ENCODE data around the gene TMEM72.

The TMEM72 gene

DNA sequence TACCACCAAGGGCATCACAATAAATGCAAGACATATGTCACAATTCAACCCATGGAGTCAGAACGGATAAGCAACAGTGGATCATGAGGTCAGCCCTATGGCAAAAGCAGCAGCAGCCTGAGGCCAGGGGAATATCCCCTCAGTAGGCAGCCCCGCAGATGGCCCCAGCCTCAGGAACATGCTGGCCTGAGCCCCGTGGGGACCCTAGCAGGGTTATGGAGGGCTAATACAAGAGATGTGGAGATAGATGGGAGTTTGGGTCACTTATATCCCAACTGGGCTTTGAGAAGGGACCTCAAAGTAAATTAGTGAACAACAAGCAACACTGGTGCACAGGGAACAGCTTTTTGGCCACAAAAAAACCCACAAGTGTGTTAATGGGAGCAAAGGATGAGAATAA, 9.1 kb downstream of the TMEM72 start:
- no peak for DNase-seq (ENCODE audit: low spot score)

DNA sequence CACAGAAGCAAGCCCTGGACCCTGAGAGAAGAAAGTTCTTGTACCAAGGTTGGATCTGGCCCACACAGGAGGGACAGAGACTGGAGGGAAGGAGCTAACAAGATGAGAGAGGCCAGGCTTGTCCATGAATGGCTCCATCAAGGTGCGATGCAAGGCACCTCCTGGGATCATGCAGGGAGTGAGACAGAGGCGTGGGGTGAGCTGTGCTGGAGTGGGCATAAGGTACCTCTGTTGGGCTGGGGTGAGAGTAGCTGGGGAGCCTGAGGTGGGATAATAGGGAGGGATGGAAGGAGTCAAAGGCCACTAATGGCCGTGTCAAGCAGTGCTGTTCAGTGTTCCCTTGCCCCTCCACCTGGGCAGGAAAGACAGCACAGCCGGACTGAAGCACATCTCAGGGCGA, 9.9 kb downstream of the TMEM72 start:
- no peak for DNase-seq (ENCODE audit: low spot score)

GRCh38 chr10:44921506-44921905, 10.4 kb downstream of the TMEM72 start:
- DNase-seq (ENCODE audit: low spot score): no peak

DNA sequence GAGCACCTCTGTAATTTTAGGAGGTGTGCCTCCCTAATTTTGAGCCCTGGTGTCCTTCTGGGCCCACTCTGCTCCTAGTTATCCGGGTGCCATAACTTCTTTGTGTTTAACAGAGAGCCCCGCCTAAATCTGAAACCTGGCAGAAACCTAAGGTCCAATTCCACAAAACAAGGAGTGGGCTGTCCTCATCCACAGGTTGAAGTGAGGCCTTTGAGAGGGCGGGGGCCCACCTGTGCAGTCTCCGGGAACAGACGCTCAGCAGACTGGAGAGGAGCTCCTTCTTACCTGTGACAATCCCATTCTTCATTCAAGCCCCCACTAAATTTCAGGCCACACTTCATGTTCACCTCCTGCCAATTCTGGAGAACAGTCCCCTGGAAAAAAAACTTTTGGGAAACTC, 10.9 kb downstream of the TMEM72 start:
- DNase-seq (ENCODE audit: low spot score): no peak

DNA sequence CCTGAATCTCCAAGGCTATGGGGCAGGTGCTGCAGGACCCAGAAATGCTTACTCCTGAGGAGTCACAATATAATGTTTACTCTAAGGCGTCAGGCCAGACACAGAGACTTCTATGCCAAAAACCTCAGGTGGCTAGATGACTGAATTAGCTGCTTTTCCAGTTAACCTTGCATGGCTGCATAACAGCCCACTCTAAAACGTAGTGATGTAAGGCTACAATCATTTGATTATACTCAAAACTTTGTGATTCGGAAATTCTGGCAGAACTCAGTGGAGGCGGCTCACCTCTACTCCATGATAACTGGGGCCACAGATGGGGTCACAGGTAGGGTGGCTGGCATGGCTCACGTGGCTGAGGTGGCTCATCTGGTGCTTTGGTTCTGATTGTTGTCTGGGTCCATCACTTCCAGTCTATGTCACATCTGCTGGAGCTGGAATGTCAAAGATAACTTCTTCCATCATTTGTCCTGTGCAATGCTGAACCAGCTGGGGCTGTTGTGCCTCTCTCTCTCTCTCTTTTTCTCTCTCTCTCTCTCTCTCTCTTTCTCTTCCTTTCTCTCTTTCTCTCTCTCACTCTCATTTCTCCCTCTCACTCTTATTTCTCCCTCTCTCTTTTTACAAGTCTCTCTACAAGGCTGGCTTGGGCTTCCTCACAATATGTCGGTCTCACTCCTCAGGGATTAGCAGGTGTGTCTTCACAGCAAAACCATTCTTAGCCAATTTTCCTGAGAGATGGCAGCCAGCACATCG, 11.8 kb downstream of the TMEM72 start:
- no peak for DNase-seq (ENCODE audit: low spot score)

GRCh38 chr10:44923611-44924010, 12.5 kb downstream of the TMEM72 start:
- DNase-seq (ENCODE audit: low spot score): no peak

- no peak for DNase-seq (ENCODE audit: low spot score)
Observed at GRCh38 chr10:44924261-44925040, 13.3 kb downstream of the TMEM72 start.

- peak; percentile 18 for DNase-seq (ENCODE audit: low spot score)
Observed at GRCh38 chr10:44925224-44925623, 14.1 kb downstream of the TMEM72 start.

- DNase-seq (ENCODE audit: low spot score): no peak
Observed at GRCh38 chr10:44925811-44926750, 14.9 kb downstream of the TMEM72 start.

DNA sequence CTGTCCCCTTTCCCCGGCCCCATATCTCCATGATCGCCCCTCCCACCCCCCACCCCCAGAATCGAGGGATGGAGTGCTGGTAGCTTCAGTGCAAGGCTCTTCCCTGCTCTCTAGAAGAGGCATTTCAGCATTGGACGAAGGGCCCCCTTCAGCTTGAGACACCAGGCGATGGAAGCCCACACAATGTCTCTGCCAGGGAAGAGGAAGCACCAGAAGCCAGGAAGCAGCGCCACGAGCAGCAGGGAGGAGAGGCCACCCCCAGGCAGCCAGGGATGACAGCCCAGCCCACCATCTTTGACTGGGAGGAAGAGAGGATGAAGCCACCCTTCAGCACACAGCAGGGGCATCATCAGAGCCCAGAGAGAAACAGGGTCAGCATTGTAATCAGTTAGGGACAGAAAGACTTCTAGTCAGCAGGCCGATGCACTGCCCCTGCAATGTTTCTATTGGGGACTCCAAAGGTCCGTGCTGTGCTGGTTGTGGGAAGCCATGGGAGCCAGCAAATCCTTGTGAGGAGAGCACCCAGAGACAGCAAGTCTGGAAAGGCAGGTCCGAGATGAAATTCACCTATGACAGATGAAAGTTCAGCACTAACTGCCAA, 15.7 kb downstream of the TMEM72 start:
- DNase-seq (ENCODE audit: low spot score): no peak

- no peak for DNase-seq (ENCODE audit: low spot score)
Observed at GRCh38 chr10:44927352-44927751, 16.2 kb downstream of the TMEM72 start.

DNA sequence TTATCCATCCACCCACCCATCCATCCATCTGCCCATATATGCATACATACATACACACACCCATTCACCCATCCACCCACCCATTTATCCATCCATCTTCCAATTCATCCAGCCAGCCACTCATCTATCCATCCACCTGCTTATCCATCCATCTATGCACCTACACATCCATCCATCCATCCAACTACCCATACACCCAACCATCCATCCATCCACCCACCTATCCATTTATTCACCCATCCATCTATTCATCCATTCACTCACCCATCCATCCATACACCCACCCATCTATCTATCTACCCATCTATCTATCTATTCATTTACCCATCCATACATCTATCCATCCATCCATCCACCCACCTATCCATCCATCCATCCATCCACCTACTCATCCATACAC, 17.3 kb downstream of the TMEM72 start:
- DNase-seq (ENCODE audit: low spot score): no peak

- no peak for DNase-seq (ENCODE audit: low spot score)
Observed at GRCh38 chr10:44929356-44930255, 18.5 kb downstream of the TMEM72 start.

- DNase-seq (ENCODE audit: low spot score): no peak
Observed at GRCh38 chr10:44930904-44931620, 19.9 kb downstream of the TMEM72 start.

DNA sequence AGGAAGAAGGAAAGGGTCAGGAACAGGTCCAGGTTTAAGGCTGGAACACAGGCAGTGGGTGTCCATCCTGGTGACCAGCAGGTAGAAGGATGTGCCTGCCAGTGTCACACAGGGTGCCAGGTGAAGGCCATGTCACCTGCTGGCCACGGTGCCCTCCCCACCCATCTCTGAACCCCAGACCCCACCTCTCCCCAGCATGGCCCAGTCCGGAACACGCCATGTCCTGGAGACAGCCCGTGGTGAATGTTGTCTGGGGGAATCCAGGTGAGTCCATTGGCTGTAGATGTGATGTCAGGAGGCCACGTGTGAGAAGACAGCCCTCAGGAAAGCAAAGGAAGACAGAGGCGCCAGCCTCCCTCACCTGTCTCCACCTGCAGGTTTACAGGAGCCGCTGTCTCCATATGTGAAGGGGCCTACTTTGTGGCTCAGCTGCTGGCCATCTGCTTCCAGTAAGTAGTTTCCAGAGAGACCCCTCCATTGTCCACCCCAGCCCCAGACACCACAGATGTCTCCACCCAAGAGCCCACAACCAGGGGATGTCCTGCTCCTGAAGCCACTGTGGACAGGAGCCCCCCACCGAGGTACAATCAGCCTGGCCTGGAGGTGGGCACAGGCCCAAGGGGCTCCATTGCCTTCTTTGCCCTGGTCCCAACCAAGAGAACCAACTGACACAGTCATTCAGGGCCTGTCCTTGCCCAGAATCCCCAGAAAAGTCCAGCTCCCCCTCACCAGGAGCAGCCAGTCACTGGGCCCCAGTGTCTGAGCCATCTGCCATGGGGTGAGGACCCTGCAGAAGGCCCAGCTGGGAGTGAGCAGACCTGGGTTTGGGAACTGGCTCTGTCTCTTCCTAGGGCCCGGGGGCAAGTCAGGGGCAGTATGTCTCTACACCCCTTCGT, 20.7 kb downstream of the TMEM72 start:
- DNase-seq (ENCODE audit: low spot score): no peak

DNA sequence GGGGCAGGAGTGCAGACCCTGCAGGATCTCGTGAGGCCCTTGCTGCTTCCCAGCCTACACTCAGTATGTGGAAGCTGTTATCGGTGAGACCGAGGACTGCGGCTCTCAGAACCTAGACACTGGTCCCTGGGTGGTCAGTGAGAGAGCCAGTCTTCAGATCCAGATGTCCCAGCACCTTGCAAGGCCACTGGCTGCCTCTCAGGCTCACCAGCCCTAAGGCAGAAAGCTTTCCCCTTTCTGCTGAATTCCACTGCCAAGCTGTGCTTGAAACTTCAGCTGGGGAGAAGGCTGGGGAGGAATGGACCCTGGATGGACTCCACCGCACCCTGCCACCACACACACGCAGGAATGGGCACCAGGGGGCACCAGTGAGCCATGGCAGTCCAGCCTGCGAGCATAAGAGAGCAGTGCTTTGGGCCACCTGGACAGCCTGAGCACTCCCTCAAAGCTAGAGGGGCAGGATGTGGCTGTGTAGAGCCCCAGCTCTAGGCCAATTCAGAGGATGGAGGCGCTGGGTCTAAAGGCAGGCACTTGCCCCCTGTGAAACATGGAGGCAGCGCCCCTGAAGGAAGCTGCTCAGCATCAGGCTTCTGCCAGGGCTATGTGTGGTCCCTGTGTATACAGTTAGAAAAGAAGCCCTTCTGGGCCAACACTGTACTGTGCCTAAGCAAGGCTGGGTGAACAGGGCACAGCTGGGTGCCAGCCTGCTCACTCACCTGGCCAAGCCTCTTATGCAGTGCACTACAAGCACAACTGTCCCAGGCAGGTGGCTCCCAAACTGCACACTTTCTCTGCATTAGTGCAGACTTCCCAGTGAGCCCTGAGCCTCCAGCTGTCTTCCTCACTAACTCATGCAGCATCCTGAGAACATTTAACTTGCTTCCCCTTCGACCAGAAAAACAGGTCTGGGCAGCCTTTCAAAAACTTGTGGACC, 21.6 kb downstream of the TMEM72 start:
- DNase-seq (ENCODE audit: low spot score): peak; percentile 73

DNA sequence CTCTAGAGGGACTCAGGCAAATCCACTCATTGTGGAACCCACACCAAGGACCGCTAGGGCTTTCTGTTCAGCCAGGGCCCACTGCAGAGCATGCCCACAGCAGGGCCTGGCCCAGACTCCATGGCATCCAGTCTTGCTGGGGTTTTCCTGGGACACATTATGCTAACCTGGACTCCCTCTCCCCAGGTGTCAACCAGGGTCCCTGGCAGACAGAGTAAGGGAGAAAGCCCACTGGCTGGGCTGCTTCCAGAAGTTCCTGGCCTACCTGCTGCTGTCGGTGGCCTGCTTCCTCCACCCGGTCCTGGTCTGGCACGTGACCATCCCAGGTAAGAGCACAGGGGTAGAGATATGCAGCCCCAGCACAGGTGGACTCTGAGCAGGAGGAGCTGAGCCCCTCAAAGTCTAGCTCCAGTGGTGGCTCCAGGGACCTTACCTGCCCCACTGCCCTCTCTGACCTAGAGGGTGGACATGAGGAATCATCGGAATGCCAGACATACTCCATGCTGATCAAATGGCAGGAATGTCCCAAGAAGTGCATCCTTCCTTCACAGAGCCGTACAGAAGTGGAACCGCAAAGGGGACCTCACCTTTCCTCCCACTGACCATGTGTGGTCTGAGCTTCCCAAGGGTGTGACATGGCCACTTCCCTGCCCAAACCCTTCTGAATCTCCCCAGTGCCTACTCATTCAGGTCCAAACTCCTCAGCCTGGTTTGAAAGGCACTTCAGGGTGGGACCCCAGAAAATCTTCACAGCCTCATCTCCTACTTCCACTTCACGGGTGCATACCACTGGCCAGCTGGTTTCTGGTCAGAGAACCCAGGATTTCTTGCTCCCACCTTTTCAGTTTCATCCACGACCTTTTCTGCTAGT, 22.5 kb downstream of the TMEM72 start:
- no peak for DNase-seq (ENCODE audit: low spot score)
